SU-DHL-6 (cell line): ENCODE data around the gene THAP10.

Experiments used
- EZH2phosphoT487 ChIP-seq: fragments of 200-600 bp; sonication (generic), shearing (Covaris generic); conservative IDR thresholded peaks from 2 replicates; pipeline ENCODE4 v1.6.1; 2018; ENCODE audit warnings: mild to moderate bottlenecking, antibody characterized with exemption, low read length, moderate library complexity, mixed read lengths
- TF ChIP-seq, protein P1 (sequence below): fragments of 200-600 bp; sonication (generic); IDR thresholded peaks from one replicate; pipeline ENCODE4 v1.5.1; 2017; ENCODE audit warnings: antibody characterized with exemption, mild to moderate bottlenecking, low read length, moderate library complexity; ENCODE audit not compliant: insufficient read depth, poor library complexity, severe bottlenecking

GRCh38 chr15:70922119-70922518 lies 29.9 kb upstream of the THAP10 start:
- TF ChIP-seq, protein P1, sequence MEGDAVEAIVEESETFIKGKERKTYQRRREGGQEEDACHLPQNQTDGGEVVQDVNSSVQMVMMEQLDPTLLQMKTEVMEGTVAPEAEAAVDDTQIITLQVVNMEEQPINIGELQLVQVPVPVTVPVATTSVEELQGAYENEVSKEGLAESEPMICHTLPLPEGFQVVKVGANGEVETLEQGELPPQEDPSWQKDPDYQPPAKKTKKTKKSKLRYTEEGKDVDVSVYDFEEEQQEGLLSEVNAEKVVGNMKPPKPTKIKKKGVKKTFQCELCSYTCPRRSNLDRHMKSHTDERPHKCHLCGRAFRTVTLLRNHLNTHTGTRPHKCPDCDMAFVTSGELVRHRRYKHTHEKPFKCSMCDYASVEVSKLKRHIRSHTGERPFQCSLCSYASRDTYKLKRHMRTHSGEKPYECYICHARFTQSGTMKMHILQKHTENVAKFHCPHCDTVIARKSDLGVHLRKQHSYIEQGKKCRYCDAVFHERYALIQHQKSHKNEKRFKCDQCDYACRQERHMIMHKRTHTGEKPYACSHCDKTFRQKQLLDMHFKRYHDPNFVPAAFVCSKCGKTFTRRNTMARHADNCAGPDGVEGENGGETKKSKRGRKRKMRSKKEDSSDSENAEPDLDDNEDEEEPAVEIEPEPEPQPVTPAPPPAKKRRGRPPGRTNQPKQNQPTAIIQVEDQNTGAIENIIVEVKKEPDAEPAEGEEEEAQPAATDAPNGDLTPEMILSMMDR: no peak
- TF ChIP-seq EZH2phosphoT487: no peak
